ENCODE measurements around the gene LGI4.

GRCh38 chr19:35155441-35155840, 20.6 kb upstream of the LGI4 start:
- TF ChIP-seq, protein P1, sequence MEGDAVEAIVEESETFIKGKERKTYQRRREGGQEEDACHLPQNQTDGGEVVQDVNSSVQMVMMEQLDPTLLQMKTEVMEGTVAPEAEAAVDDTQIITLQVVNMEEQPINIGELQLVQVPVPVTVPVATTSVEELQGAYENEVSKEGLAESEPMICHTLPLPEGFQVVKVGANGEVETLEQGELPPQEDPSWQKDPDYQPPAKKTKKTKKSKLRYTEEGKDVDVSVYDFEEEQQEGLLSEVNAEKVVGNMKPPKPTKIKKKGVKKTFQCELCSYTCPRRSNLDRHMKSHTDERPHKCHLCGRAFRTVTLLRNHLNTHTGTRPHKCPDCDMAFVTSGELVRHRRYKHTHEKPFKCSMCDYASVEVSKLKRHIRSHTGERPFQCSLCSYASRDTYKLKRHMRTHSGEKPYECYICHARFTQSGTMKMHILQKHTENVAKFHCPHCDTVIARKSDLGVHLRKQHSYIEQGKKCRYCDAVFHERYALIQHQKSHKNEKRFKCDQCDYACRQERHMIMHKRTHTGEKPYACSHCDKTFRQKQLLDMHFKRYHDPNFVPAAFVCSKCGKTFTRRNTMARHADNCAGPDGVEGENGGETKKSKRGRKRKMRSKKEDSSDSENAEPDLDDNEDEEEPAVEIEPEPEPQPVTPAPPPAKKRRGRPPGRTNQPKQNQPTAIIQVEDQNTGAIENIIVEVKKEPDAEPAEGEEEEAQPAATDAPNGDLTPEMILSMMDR (IDR thresholded peaks at IDR 0.05; ENCODE audit: insufficient read depth, low read length), result no peak
- TF ChIP-seq, protein P2, sequence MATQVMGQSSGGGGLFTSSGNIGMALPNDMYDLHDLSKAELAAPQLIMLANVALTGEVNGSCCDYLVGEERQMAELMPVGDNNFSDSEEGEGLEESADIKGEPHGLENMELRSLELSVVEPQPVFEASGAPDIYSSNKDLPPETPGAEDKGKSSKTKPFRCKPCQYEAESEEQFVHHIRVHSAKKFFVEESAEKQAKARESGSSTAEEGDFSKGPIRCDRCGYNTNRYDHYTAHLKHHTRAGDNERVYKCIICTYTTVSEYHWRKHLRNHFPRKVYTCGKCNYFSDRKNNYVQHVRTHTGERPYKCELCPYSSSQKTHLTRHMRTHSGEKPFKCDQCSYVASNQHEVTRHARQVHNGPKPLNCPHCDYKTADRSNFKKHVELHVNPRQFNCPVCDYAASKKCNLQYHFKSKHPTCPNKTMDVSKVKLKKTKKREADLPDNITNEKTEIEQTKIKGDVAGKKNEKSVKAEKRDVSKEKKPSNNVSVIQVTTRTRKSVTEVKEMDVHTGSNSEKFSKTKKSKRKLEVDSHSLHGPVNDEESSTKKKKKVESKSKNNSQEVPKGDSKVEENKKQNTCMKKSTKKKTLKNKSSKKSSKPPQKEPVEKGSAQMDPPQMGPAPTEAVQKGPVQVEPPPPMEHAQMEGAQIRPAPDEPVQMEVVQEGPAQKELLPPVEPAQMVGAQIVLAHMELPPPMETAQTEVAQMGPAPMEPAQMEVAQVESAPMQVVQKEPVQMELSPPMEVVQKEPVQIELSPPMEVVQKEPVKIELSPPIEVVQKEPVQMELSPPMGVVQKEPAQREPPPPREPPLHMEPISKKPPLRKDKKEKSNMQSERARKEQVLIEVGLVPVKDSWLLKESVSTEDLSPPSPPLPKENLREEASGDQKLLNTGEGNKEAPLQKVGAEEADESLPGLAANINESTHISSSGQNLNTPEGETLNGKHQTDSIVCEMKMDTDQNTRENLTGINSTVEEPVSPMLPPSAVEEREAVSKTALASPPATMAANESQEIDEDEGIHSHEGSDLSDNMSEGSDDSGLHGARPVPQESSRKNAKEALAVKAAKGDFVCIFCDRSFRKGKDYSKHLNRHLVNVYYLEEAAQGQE (IDR thresholded peaks at IDR 0.05; ENCODE audit: insufficient replicate concordance, low read depth), result peak; percentile 11
